GM18505 (cell line): ENCODE measurements around the gene EIF3A.
A peak's percentile ranks its signal among the peaks of the same experiment; 100 is the strongest.

ENCODE experiments used
- ATAC-seq: cut with Tn5 transposase; IDR thresholded peaks from one replicate; pipeline ENCODE4 v1.9.1; 2021; ENCODE audit not compliant: unreplicated experiment
- POLR2A ChIP-seq: IDR thresholded peaks from 4 replicates; pipeline ENCODE4 v1.6.1; 2011; ENCODE audit warnings: borderline replicate concordance; ENCODE audit not compliant: insufficient read depth, insufficient read length; ENCODE audit errors: extremely low read depth

The EIF3A gene

GRCh38 chr10:119087271-119087882 is 6.8 kb upstream of the EIF3A start:
- no peak for ATAC-seq
- no peak for TF ChIP-seq POLR2A

GRCh38 chr10:119084896-119085295 is 4.3 kb upstream of the EIF3A start:
- no peak for ATAC-seq
- TF ChIP-seq POLR2A = no peak

GRCh38 chr10:119079599-119080520 is 757 bp downstream of the EIF3A start:
- TF ChIP-seq POLR2A = no peak
- peak; percentile 55 for ATAC-seq

- no peak for TF ChIP-seq POLR2A
- ATAC-seq = no peak
Measured at GRCh38 chr10:119078422-119079179, 2.0 kb downstream of the EIF3A start.

GRCh38 chr10:119073584-119073983 is 7.0 kb downstream of the EIF3A start:
- no peak for TF ChIP-seq POLR2A
- no peak for ATAC-seq

GRCh38 chr10:119070395-119071165 is 10.0 kb downstream of the EIF3A start:
- ATAC-seq = no peak
- TF ChIP-seq POLR2A = peak; percentile 23

- no peak for ATAC-seq
Measured at GRCh38 chr10:119061926-119062325, 18.7 kb downstream of the EIF3A start.

GRCh38 chr10:119061352-119061751 is 19.3 kb downstream of the EIF3A start:
- ATAC-seq = no peak

More at GRCh38 chr10:119061926-119062325, 18.7 kb downstream of the EIF3A start:
- TF ChIP-seq POLR2A = no peak

GRCh38 chr10:119060107-119060506 is 20.5 kb downstream of the EIF3A start:
- no peak for TF ChIP-seq POLR2A
- no peak for ATAC-seq

More at GRCh38 chr10:119061352-119061751, 19.3 kb downstream of the EIF3A start:
- TF ChIP-seq POLR2A = no peak

- ATAC-seq = no peak
- TF ChIP-seq POLR2A = no peak
Measured at GRCh38 chr10:119059557-119059956, 21.1 kb downstream of the EIF3A start.

GRCh38 chr10:119058010-119058409 is 22.6 kb downstream of the EIF3A start:
- TF ChIP-seq POLR2A = no peak
- no peak for ATAC-seq

- no peak for TF ChIP-seq POLR2A
- ATAC-seq = no peak
Measured at GRCh38 chr10:119055472-119055871, 25.1 kb downstream of the EIF3A start.
